Retinal pigment epithelial cell (primary cell): ENCODE data around the gene RHOF.
A peak's percentile ranks its signal among the peaks of the same experiment; 100 is the strongest.
"Not testable (repeated sequence)": the region's sequence is repeated elsewhere in the genome, so short reads cannot be mapped to it uniquely, and the experiment has no call there.

Experiments used
- DNase-seq: peaks from one replicate; pipeline ENCODE4 v3.0.0-alpha.2; 2010; ENCODE audit warnings: low read depth
- H3K4me3 ChIP-seq: 2 replicates; pipeline ENCODE4 v1.5.1; 2011; ENCODE audit warnings: mild to moderate bottlenecking, low read length, control low read depth, moderate library complexity
- TF ChIP-seq, protein P1 (sequence below): conservative IDR thresholded peaks from 2 replicates; pipeline ENCODE4 v1.5.1; 2011; ENCODE audit warnings: low read depth, low read length, control low read depth, inconsistent platforms

RHOF gene

DNA sequence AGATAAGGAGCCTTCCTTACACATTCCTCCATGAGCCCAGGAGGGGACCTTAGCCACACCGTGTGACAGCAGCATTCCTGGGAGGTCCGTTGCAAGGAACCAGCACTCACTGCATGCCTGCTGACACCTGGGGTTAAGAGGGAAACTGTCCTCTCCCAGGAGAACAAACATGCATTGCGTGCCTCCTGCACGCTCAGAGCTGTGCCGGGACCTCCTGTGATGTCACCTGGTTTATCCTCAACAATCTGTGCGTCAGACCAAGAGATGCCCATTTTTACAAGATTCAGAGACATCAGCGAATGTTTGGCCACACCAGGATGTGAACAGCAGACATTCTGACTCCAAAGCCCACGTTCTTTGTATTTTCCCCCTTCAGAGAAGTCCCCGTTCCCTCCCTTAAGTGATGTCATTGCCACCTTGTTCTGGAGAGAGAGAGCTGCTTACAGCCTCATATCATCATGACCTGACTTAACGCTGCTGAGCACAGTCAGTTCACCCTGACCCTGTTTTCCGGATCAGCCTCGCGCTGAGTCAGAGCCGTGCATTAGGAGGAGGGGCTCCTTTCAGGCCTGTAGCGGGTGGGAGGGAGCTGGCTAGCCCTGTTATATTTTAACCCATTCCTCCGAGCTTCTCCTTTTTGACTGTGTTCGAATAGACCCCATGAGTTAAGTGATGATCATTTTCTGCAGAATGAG lies 44.8 kb downstream of the RHOF start:
- TF ChIP-seq, protein P1, sequence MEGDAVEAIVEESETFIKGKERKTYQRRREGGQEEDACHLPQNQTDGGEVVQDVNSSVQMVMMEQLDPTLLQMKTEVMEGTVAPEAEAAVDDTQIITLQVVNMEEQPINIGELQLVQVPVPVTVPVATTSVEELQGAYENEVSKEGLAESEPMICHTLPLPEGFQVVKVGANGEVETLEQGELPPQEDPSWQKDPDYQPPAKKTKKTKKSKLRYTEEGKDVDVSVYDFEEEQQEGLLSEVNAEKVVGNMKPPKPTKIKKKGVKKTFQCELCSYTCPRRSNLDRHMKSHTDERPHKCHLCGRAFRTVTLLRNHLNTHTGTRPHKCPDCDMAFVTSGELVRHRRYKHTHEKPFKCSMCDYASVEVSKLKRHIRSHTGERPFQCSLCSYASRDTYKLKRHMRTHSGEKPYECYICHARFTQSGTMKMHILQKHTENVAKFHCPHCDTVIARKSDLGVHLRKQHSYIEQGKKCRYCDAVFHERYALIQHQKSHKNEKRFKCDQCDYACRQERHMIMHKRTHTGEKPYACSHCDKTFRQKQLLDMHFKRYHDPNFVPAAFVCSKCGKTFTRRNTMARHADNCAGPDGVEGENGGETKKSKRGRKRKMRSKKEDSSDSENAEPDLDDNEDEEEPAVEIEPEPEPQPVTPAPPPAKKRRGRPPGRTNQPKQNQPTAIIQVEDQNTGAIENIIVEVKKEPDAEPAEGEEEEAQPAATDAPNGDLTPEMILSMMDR, result no peak
- H3K4me3 ChIP-seq, result no peak overlapping the region
- DNase-seq, result peak; percentile 86

DNA sequence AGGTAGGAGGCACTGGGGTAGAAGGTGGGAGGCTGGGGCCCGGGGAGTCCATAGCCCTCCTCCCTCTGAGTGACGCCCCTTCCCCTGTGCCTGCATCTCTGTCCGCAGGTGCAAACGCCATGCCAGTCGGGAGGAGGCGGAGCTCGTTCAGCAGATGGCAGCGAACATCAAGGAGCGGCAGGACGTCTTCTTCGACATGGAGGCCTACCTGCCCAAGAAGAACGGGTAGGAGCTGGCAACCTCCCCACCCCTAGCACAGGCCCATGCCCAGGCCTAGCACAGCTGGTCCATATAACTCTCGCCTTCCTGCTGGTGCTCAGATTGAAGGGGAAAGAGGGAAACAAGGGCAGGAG lies 45.3 kb downstream of the RHOF start:
- no peak overlapping the region for H3K4me3 ChIP-seq
- TF ChIP-seq, protein P1, result no peak
- DNase-seq, result no peak

DNA sequence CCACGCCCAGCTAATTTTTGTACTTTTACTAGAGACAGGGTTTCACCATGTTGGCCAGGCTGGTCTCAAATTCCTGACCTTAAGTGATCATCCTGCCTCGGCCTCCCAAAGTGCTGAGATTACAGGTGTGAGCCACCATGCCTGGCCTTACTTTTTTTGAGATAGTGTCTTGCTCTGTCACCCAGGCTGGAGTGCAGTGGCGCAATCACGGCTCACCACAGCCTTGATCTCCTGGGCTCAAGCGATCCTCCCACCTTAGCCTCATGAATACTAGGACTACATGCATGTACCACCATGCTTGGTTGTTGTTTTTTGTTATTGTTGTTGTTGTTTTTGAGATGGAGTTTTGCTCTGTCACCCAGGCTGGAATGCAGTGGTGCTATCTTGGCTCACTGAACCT lies 47.9 kb downstream of the RHOF start:
- DNase-seq, H3K4me3 ChIP-seq: not testable (repeated sequence)

DNA sequence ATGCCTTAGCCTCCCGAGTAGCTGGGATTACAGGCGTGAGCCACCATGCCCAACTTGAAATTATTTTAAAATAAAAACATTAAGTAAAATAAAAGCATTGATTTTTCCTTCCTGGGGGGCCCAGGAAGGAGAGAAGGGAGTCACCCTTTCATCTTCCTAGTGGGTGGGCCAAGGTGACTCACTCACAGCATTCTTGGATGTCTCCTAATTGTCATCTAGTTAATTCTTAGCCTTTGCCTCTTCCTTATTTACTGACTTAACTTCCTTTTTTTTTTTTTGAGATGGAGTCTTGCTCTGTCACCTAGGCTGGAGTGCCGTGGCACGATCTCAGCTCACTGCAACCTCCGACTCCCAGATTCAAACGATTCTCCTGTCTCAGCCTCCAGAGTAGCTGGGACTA lies 51.7 kb downstream of the RHOF start:
- TF ChIP-seq, protein P1, result no peak
- no peak for DNase-seq
- H3K4me3 ChIP-seq, result no peak overlapping the region

DNA sequence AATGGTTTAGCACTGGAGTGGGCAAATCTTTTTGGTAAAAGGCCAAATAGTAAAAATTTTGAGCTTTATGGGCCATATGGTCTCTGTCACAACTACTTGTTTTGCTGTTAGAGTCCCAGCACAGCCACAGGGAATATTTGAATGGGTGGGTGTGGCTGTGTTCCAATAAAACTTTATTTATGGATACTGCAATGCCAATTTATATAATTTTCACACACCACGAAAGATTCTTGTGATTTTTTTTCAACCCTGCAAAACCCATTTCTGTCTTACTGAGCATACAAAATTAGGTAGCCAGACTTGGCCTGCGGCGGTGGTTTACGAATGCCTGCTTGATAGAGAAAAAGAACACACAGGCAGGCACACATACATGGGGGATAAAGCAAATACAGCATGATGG lies 52.6 kb downstream of the RHOF start:
- TF ChIP-seq, protein P1, result no peak
- H3K4me3 ChIP-seq, result no peak overlapping the region
- DNase-seq, result no peak

DNA sequence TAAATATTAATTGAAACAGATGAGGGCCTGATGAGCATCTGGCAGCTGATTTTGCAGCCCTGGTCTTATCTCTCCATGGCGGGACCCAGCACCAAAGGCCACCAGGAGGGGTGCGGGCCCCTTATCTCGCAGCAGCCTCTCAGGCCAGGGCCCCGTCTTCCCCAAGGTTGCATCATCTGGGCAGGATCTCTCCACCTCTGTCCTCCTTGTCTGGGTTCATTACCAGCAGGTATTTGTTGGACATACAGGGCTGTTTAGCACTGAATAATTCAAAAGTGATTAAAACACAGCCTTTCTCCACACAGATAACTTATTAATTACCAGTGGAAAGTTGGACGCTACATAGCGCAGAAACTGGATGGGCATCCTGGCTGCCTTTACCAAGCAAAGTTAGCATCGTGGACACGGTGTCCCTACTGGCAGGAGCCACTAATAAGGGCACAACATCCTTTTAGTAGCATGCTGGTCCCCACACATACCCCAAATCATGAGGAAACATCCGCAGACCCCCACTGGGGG lies 55.1 kb downstream of the RHOF start:
- TF ChIP-seq, protein P1, result no peak
- no peak for DNase-seq
- H3K4me3 ChIP-seq, result no peak overlapping the region

DNA sequence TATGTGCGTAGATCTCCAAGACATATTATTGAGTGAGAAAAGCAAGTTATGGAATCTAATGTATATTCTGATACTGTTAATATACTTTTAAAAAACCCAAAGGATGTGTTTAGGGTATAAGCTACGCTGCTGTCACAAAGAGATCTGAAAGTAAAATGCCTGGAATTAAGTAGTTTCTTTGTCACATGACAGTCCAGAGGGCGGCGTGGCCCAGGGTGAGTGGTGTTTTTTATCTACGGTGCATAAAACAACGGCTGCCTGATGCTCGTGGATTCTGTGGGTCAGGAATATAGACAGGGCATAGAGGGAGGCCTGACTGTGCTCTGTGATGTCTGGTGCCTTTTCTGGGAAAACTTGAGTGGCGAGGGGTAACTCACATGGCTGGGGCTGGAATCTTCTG lies 59.6 kb downstream of the RHOF start:
- H3K4me3 ChIP-seq, result no peak overlapping the region
- no peak for DNase-seq
- TF ChIP-seq, protein P1, result no peak
